Measurements from ENCODE around the gene TGFBR3. TPM values are rescaled to one million over a fixed set of nuclear protein-coding genes. Genes with fewer than 3 reads are reported as not detected.
A peak's percentile ranks its signal among the peaks of the same experiment; 100 is the strongest.

Gene TGFBR3
- total and polyA plus RNA-seq, 9 donors = 92.4 to 442 (median 165) TPM

DNA sequence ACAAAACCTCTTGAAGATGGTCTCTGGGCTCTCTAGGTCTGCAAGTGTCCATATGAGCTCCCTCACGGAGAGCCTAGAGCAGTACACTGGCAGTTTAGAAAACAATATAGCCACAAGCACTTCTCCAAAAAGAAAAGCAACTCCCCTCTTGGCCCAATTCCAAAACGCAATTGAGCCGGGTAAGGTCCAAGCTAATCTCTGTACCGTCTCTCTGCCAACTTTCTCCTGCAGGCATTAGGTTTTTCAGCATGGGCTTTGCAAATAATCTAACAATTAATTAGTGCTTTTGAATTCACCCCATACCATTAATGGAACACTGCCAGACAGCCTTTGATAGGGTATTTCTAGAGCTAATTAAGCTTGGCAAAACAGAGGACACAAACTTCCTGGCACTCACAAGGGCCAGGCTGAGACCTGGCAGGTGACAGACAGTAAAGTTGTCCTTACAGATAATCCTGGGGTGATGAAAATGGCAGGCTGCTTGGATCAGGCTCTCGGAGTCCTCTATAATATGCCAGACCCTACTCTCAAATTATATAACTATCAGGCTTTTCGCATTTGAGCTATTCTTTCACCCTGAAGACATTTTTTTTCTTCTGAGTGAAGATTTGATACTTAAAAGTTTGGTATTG, 39.8 kb downstream of the TGFBR3 start:
- Histone ChIP-seq H3K36me3 (no peaks in the 10 kb centered on the region), H3K27me3 (no peaks in the 10 kb centered on the region), H3K4me1 (ENCODE audit: insufficient read depth) (peaks cover 16% of the 10 kb centered on the region), H3K9me3 (no peaks in the 10 kb centered on the region), H3K4me3 (no peak overlapping the region), H3K27ac (peak overlapping the region; percentile 47 to 63)
- TF ChIP-seq POLR2A (IDR thresholded peaks at IDR 0.05) = no peak
- no peak for TF ChIP-seq CTCF (IDR thresholded peaks at IDR 0.05)
- TF ChIP-seq EP300 (IDR thresholded peaks at IDR 0.05) = no peak
- WGBS, 3 donors = 15 to 21% (median 16%) methylated on average over 6 of the region's 6 CpGs
- peak in 3 of 5 donors; percentile 61 to 67 (median 63) for DNase-seq
- intact Hi-C loops (cut with DNase I) = no loop called here

DNA sequence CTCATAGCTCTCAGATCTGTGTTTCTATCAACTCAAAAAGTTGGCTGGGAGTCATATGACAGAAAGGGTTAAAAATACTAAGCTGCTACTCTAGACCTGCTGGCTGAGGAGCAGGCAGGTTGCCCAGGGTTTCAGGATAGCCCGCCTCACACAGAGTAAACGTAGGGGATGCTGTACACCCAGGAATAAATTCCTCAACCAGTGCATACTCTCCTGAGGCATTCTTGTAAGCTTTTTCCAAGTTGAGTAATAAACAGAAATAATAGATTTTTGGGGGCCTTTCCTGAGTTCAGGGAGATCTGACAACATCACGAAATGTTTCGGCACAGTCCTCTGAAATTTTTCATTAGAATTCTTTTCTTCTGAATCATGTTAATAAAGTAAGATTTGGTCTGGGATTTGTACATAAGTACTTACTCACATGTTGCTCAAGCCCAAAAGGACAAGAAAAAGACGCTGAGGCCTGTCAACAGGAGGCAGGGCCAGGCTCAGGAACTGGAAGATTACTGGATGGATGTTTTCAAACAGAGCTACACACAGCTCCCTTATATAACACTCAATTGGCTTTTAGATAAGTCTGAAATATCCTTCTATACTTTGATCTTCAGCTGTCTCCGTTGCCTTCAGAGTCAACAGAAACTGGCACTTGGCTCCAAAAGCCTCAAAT, 41.0 kb downstream of the TGFBR3 start:
- H3K27me3 ChIP-seq = no peaks in the 10 kb centered on the region
- H3K4me3 ChIP-seq = no peak overlapping the region
- intact Hi-C loops (cut with DNase I) = no loop called here
- TF ChIP-seq EP300 (IDR thresholded peaks at IDR 0.05) (peak; percentile 46), POLR2A (IDR thresholded peaks at IDR 0.05) (no peak), CTCF (IDR thresholded peaks at IDR 0.05) (no peak)
- H3K4me1 ChIP-seq (ENCODE audit: insufficient read depth) = peaks cover 12% of the 10 kb centered on the region
- no peaks in the 10 kb centered on the region for H3K36me3 ChIP-seq
- no peaks in the 10 kb centered on the region for H3K9me3 ChIP-seq
- WGBS, 3 donors = 4 to 11% (median 10%) methylated on average over 6 of the region's 6 CpGs
- DNase-seq = peak in 4 of 5 donors; percentile 48 to 77 (median 60)
- peak overlapping the region; percentile 29 to 63 for H3K27ac ChIP-seq

DNA sequence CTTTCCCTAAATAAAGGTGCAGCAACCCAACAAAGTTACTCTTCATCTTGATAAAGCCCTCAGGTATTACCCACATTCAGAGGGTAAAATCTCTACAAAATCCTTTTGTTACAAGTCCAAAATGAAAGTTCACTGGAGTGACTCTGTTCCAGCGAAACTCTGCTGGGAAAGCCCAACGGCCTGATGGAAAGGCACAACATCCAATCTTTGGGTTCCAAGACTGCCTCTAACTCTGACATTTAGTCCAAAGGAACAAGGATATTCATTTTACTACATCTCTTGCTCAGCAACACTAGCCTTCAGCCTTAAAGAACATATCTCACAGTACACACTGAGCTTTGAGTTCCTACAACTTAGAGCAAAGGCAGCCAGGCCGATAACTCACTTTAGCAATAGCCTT, 42.1 kb downstream of the TGFBR3 start:
- WGBS, 3 donors = 95 to 97% (median 96%) methylated on average over 3 of the region's 3 CpGs
- Histone ChIP-seq H3K27me3 (no peaks in the 10 kb centered on the region), H3K4me1 (ENCODE audit: insufficient read depth) (peaks cover 9% of the 10 kb centered on the region), H3K27ac (no peak overlapping the region), H3K4me3 (no peak overlapping the region), H3K36me3 (no peaks in the 10 kb centered on the region), H3K9me3 (no peaks in the 10 kb centered on the region)
- intact Hi-C loops (cut with DNase I) = no loop called here
- DNase-seq = no peak
- no peak for TF ChIP-seq EP300 (IDR thresholded peaks at IDR 0.05)
- TF ChIP-seq POLR2A (IDR thresholded peaks at IDR 0.05) = no peak
- TF ChIP-seq CTCF (IDR thresholded peaks at IDR 0.05) = no peak

- no peak for DNase-seq
- Histone ChIP-seq H3K27ac (peak overlapping the region in 1 of 2 donors; percentile 32), H3K4me1 (ENCODE audit: insufficient read depth) (peaks cover 9% of the 10 kb centered on the region), H3K9me3 (no peaks in the 10 kb centered on the region), H3K4me3 (no peak overlapping the region), H3K27me3 (no peaks in the 10 kb centered on the region), H3K36me3 (no peaks in the 10 kb centered on the region)
- TF ChIP-seq CTCF (IDR thresholded peaks at IDR 0.05) (no peak), EP300 (IDR thresholded peaks at IDR 0.05) (no peak), POLR2A (IDR thresholded peaks at IDR 0.05) (no peak)
- intact Hi-C loops (cut with DNase I) = no loop called here
Measured at GRCh38 chr1:91842563-91842962, 43.4 kb downstream of the TGFBR3 start.
